ENCODE measurements around the gene ZNF506. TPM values are rescaled to one million over a fixed set of nuclear protein-coding genes. Genes with fewer than 3 reads are reported as not detected.
"Not testable (repeated sequence)": the region's sequence is repeated elsewhere in the genome, so short reads cannot be mapped to it uniquely, and the experiment has no call there.

ZNF506 gene
- total RNA-seq, 1 donor from 2014 or later: 22.1 TPM

GRCh38 chr19:19858751-19859150, 37.2 kb upstream of the ZNF506 start:
- Histone ChIP-seq H3K4me1 (no peaks in the 10 kb centered on the region), H3K27ac (no peak overlapping the region), H3K27me3 (no peaks in the 10 kb centered on the region), H3K9me3 (no peaks in the 10 kb centered on the region), H3K4me3 (no peak overlapping the region), H3K36me3 (no peaks in the 10 kb centered on the region)
- TF ChIP-seq CTCF (IDR thresholded peaks at IDR 0.05): no peak
- intact Hi-C loops (cut with DNase I): no loop called here
- DNase-seq (no peak), ATAC-seq (no peak)

GRCh38 chr19:19851740-19852139, 30.2 kb upstream of the ZNF506 start:
- H3K4me1 ChIP-seq; intact Hi-C loops (cut with DNase I); H3K9me3 ChIP-seq; H3K4me3 ChIP-seq; H3K27ac ChIP-seq; ATAC-seq; DNase-seq; H3K27me3 ChIP-seq; H3K36me3 ChIP-seq: not testable (repeated sequence)

GRCh38 chr19:19849056-19849455, 27.5 kb upstream of the ZNF506 start:
- no peak for DNase-seq
- no peak for ATAC-seq
- no peaks in the 10 kb centered on the region for H3K36me3 ChIP-seq
- H3K27me3 ChIP-seq: no peaks in the 10 kb centered on the region
- intact Hi-C loops (cut with DNase I): no loop called here
- H3K27ac ChIP-seq: no peak overlapping the region
- H3K4me3 ChIP-seq: no peak overlapping the region
- no peaks in the 10 kb centered on the region for H3K9me3 ChIP-seq
- TF ChIP-seq CTCF (IDR thresholded peaks at IDR 0.05): no peak
- H3K4me1 ChIP-seq: no peaks in the 10 kb centered on the region

GRCh38 chr19:19847781-19848180, 26.2 kb upstream of the ZNF506 start:
- no peak for TF ChIP-seq CTCF (IDR thresholded peaks at IDR 0.05)
- intact Hi-C loops (cut with DNase I): no loop called here
- Histone ChIP-seq H3K4me3 (no peak overlapping the region), H3K9me3 (no peaks in the 10 kb centered on the region), H3K27ac (no peak overlapping the region), H3K4me1 (no peaks in the 10 kb centered on the region), H3K36me3 (no peaks in the 10 kb centered on the region), H3K27me3 (no peaks in the 10 kb centered on the region)
- ATAC-seq (no peak), DNase-seq (no peak)

GRCh38 chr19:19835560-19836038, 14.0 kb upstream of the ZNF506 start:
- Histone ChIP-seq H3K27ac (no peak overlapping the region), H3K27me3 (no peaks in the 10 kb centered on the region), H3K4me3 (no peak overlapping the region), H3K36me3 (no peaks in the 10 kb centered on the region), H3K9me3 (peaks cover 55% of the 10 kb centered on the region), H3K4me1 (no peaks in the 10 kb centered on the region)
- TF ChIP-seq CTCF (IDR thresholded peaks at IDR 0.05): no peak
- ATAC-seq (no peak), DNase-seq (no peak)
- intact Hi-C loops (cut with DNase I): no loop called here

GRCh38 chr19:19826875-19827274, 5.3 kb upstream of the ZNF506 start:
- Histone ChIP-seq H3K27me3 (no peaks in the 10 kb centered on the region), H3K9me3 (peaks cover 15% of the 10 kb centered on the region), H3K4me3 (no peak overlapping the region), H3K4me1 (no peaks in the 10 kb centered on the region), H3K27ac (no peak overlapping the region), H3K36me3 (no peaks in the 10 kb centered on the region)
- no peak for ATAC-seq
- intact Hi-C loops (cut with DNase I): no loop called here
- DNase-seq: no peak
- no peak for TF ChIP-seq CTCF (IDR thresholded peaks at IDR 0.05)

Data from upper lobe of right lung (tissue), 1 donor.